HG03460 (cell line): ENCODE results near the gene GRK5.
A peak's percentile ranks its signal among the peaks of the same experiment; 100 is the strongest.

Experiments used
- ATAC-seq: cut with Tn5 transposase; IDR thresholded peaks from one replicate; pipeline ENCODE4 v1.9.1; 2021; ENCODE audit not compliant: unreplicated experiment

Gene GRK5

DNA sequence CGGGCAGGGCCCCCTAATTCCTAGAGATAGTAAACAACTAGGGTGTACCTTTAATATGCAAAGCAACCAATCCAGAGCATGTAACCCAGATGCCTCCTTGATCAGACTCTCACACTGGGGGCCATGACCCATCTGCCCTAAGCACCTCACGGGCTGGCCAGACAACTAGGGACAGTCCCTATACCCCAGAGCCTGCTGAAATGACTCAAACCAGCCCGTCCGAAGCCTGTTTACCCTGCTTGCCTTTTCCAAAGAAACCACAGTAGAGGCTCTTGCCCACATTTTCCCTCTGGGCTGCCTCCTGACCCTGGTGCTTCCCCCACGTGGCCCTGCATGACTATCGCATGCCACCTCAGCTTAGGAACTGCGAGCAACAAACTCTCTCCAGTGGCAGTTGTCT, 288.9 kb downstream of the GRK5 start:
- ATAC-seq, result peak; percentile 87

DNA sequence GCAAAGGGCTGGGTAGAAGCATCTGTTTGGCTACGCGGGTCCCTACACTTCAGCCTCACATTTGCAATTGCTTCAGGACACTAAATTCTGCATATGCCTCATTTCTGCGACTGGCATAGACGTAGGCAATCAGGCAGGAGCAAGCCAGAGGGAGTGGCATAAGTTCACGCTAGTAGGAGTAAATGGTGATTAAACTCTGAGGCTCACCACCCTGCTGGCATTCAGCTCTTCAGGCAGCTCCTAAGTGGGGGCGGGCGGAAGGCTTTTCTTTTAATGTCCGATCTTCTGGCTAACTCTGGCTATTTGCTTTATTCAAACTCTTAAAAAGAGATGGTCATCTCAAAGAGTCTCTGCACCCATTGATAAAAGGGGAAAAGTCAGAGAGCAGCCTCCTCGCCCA, 289.9 kb downstream of the GRK5 start:
- ATAC-seq, result no peak

DNA sequence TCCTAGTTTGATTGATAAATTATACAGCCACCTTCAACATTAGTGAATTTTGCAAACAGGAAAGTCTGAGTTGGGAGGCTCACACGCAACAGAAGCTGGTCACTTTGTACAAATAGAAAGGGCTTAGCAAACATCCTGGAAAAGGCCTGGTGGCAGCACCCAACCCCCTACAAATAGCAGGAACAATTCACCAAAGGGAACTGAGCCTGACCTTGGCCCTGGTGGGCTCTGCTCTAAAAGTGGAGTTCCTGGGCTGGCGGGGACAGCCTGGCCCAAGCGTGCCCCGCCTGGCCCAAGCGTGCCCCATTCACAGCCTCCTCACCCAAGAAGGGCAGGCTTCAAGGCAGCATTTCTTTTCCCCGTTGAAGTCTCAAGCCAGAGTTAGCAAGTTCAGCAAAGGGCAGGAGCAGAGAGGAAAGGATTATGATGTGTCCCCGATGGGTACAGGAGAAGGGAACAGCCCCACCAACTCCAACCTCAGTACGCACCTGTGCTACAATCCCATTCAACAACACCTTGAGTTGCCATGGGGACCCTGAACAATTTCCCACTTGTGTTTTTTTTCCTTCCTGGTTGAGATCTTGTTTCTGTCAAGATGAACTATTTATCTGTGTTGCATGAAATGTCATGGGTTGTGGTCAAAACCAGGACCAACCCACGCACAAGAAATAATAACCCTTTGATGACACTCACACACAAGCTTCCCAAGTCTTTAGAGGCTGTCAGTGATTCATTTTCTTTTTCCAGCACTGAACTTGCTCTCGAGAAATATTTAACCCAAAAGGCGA, 291.7 kb downstream of the GRK5 start:
- no peak for ATAC-seq

DNA sequence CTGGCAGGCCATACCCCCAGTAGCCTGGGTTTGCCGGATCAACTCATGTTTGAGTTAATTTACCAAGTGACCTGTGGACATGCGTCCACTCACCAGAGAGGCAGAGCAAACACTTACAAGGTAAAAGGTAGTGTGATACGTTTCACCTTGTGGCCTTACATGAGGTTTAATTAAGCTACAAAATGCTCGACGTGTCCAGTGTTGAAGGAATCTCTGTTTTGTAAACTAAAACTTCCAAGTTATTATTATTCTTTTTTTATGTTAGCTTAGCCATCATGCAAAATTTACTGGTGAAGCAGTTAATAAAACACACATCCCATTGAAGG, 292.3 kb downstream of the GRK5 start:
- ATAC-seq, result no peak

DNA sequence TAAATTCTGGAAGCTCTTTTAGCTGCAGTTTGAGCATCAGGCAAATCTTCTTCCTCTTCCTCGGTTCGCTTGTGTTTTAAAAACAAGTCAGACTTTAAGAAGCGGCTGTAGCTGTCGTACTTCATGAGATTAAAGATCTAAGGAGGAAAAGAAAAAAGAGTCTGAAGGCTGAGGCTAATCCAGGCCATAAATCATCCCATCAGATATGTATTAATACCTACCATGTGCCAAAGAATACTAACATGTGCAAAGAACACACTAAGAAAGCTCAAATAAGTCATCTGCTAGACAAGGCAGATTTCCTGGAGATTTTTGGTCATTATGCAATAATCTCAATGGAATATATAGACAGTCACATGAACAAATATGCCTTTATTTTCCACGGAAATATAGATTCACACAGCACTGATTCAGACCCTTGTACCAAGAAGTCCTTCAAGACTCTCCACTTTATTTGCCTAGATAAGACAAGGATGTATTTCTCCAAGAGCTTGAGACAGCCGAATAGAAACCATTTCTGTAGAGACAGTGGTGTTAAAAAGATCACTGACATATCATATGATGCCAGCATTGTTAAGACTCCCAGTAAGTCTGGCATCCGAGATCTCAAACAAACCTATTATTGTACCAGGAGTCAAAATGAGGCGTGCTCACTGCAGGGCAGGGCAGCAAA, 292.9 kb downstream of the GRK5 start:
- no peak for ATAC-seq

DNA sequence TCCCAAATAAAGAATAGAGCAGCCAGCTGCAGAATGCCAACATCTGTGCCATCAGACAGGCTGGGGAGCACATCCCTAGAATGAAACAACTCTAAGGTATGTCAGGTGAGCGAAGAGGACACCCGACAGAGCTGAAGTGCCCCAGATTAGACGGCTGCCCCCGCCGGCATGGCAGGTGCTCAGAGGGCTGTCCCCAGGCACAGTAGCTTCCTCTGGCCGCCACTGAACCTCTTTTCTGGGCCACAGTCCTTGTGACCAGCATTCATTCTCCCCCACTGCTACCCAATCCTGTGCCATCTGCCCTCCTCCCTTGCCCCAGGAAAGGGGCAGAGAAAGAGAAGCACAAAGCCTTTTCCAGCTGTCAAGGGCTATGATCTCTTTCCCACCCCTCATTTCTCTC, 293.4 kb downstream of the GRK5 start:
- no peak for ATAC-seq

DNA sequence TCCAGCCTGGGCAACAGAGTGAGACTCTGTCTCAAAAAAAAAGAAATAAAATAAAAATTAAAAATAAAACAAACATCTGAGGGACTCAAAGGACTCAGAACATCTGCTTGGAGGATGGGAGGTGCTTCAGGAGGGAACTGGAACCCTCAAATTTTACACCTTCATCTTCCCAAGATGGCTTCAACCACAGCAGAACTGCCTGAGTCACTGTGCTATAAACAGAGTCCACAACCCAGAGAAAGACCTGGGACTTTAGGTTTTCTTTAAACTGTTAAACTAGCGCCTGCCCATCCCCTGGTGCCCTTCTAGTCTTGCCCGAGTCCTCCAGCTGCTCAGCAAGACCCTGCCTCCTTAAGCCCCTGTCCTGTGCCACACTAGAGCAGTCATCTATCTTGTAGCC, 294.3 kb downstream of the GRK5 start:
- no peak for ATAC-seq

DNA sequence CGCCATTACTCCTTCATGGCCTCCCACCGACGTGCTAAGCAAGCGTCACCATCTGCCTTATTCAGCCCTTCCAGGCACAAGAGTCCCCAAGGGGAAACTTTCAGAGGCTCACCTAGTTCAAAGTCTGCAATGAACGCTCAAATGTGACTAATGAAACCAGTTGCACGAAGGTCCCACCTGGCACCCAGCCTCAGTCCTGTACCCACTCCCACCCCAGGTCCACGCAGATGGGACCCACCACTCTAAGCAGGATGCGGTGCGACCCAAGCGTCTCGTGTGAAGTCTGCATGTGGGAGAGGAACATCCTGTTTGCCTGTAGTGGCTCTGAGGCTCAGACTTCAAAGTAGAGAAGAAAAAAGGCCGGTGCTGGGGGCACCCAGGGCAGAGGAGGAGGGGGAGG, 294.8 kb downstream of the GRK5 start:
- ATAC-seq, result peak; percentile 76

DNA sequence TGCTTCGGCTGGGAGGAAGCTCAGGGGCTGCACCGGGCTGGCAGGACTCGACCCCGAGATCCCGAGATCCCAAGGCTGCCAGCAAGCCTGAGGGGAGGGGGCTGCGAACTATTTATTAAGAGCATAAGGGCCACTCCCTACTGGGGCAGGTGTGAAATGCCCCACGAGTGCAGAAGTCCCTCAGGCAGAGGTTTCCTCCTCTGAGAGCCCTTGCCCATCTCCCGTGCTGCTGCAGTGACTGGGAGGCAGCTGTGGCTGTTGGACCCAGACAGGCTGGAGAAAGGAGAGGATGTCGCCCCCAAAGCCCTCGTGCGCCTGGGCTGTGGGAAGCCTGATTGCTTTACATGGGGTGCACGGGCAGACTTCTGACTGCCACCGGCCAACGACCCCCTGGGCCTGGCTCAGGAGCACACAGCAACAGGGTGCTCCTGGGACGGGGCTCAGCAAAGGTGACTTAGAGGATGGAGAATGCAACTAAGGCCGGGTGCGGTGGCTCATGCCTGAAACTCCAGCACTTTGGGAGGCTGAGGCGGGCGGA, 295.3 kb downstream of the GRK5 start:
- ATAC-seq, result no peak

DNA sequence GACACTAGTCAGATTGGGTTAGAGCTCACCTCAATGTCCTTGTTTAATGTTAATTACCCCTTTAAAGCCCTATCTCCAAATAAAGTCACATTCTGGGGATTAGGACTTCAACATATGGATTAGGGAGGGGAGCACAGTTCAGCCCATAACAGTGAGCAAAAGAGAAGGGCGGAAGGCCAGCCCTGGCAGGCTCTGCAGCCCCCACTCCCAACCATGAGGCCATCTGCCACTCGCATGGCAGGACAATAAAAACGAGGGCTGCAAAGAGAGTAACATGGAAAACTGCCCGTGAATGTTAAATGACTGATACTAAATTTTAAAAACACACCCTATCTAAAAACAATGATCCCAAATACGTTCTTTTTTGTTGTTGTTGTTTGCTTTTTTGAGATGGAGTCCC, 296.4 kb downstream of the GRK5 start:
- ATAC-seq, result no peak

DNA sequence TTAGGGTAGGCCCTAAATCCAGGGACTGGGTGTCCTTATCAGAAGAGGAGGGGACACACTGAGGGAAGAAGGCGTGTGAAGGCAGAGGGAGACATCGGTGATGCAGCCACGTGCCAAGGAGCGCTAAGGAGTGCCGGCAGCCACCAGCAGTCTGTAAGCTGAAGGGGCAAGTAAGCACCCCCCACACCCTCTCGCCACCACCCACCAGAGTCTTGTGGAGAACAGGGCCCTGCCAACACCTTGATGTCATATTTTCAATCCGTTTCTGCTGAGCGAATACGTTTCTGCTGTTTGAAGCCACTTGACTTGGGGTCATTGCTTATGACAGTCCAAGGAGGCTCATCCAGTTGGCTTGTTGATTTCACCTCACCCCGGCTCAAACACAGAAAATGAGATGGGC, 297.3 kb downstream of the GRK5 start:
- ATAC-seq, result no peak

DNA sequence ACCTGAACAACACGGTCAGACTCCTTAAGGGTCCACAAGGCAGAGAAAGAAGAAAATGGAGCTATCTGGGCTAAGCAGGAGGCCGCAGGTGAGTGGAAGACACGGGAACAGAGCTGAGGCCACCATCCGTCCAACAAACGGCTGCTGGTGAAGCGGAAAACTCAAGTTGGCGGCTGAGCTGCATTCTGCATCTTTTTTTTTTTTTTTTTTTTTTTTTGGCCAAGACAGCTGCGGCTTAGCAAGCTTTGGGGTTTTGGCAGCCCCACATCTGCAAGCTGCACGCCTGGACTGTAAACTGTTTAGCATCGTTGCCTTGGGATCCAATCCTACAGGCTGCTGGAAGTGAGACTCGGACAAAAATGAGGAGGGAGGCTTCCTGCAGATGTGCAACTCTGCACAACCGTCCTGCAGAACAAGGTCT, 297.8 kb downstream of the GRK5 start:
- ATAC-seq, result no peak
